Nephron progenitor cell (in vitro differentiated cells): ENCODE data around the gene NUP62.
"Not testable (repeated sequence)": the region's sequence is repeated elsewhere in the genome, so short reads cannot be mapped to it uniquely, and the experiment has no call there.

ENCODE experiments used
- DNase-seq: peaks from one replicate; pipeline ENCODE4 v3.0.0; 2021
- H3K27ac Mint-ChIP-seq: 2 replicates; pipeline ENCODE4 v1.8.0; 2021; ENCODE audit warnings: mild to moderate bottlenecking, moderate library complexity, mixed read lengths
- H3K27me3 Mint-ChIP-seq: 2 replicates; pipeline ENCODE4 v1.8.0; 2021; ENCODE audit warnings: mild to moderate bottlenecking, low read depth, mixed read lengths; ENCODE audit not compliant: poor library complexity
- H3K36me3 Mint-ChIP-seq: 2 replicates; pipeline ENCODE4 v1.8.0; 2021; ENCODE audit warnings: low read depth, mixed read lengths
- H3K4me1 Mint-ChIP-seq: 2 replicates; pipeline ENCODE4 v1.8.0; 2021; ENCODE audit warnings: mixed read lengths
- H3K4me3 Mint-ChIP-seq: 2 replicates; pipeline ENCODE4 v1.8.0; 2021; ENCODE audit warnings: mild to moderate bottlenecking, moderate library complexity, mixed read lengths
- H3K9me3 Mint-ChIP-seq: 2 replicates; pipeline ENCODE4 v1.8.0; 2021; ENCODE audit warnings: mild to moderate bottlenecking, moderate library complexity, mixed read lengths
- TF ChIP-seq, protein P1 (sequence below): fragments of 200-600 bp; sonication (generic); IDR thresholded peaks from 2 replicates; pipeline ENCODE4 v1.5.0; 2021; ENCODE audit warnings: antibody characterized with exemption

The NUP62 gene

DNA sequence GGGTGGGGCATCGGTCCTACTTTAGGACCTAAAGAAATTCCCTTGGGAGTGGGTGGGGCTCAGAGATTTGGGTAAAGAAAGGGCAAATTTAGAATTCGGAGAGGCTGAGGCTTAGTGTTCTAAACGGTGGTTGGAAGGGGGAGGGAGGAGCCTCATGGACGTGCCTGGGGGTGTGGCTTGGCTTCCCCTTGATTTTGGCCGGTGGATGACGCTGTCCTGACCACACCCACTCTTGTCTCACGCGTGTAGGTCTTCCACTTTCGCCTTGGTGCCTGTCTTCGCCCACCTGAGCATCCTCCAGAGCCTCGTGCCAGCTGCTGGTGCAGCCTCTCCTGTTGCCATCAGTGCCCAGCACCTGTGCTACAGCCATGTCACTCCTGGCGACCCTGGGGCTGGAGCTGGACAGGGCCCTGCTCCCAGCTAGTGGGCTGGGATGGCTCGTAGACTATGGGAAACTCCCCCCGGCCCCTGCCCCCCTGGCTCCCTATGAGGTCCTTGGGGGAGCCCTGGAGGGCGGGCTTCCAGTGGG lies 1.2 kb upstream of the NUP62 start:
- DNase-seq = peak; percentile 29
- H3K4me3 Mint-ChIP-seq = peak overlapping the region; percentile 94
- H3K27me3 Mint-ChIP-seq = peaks cover 14% of the 10 kb centered on the region
- H3K36me3 Mint-ChIP-seq = peaks cover 49% of the 10 kb centered on the region
- H3K9me3 Mint-ChIP-seq = peaks cover 3% of the 10 kb centered on the region
- TF ChIP-seq, protein P1, sequence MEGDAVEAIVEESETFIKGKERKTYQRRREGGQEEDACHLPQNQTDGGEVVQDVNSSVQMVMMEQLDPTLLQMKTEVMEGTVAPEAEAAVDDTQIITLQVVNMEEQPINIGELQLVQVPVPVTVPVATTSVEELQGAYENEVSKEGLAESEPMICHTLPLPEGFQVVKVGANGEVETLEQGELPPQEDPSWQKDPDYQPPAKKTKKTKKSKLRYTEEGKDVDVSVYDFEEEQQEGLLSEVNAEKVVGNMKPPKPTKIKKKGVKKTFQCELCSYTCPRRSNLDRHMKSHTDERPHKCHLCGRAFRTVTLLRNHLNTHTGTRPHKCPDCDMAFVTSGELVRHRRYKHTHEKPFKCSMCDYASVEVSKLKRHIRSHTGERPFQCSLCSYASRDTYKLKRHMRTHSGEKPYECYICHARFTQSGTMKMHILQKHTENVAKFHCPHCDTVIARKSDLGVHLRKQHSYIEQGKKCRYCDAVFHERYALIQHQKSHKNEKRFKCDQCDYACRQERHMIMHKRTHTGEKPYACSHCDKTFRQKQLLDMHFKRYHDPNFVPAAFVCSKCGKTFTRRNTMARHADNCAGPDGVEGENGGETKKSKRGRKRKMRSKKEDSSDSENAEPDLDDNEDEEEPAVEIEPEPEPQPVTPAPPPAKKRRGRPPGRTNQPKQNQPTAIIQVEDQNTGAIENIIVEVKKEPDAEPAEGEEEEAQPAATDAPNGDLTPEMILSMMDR = no peak
- peaks cover 38% of the 10 kb centered on the region for H3K4me1 Mint-ChIP-seq
- H3K27ac Mint-ChIP-seq = peak overlapping the region; percentile 22

DNA sequence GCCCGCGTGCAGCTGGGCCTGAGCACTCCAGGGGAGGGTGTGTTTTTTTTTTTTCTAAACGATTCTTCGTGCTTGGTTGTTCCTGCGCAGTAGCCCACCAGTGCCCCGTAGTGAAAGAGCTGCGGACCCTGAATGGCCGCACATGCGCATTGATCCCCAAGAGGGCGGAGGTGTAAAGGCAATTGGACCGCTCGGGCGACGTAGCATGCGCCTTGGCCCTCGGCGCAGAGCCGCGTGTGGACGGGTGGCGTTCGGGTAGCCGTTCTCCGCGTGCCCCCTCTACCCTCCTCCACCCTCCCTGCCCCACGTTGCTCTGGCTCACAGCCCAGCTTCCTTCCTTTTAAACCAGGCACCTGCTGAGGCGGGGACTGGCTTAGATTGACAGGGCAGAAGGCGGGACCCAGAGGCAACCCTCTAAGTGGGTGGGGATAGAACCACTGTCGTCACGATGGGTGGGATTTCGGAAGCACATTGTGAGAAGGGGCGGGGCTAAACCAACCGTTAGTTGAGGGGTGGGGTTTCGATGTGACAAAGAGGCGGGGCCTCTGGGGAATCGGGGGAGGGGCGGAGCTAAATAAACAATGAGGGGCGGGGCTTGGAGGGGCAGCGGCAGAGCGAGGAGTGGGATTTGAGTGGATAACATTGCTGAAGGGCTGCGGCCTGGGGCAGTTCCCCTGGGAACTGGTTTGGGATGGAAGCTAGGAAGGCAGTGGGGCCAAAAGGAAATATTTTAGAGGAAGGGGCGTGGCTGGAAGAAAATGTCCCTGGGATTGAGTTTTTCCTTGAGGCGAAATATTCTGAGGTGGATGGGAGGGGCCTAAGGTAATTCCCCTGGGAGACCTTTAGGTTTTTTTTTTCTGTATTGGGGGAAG lies 543 bp upstream of the NUP62 start:
- Mint-ChIP-seq H3K27me3 (peaks cover 10% of the 10 kb centered on the region), H3K9me3 (peaks cover 3% of the 10 kb centered on the region), H3K4me3 (peak overlapping the region; percentile 94), H3K36me3 (peaks cover 54% of the 10 kb centered on the region), H3K4me1 (peaks cover 43% of the 10 kb centered on the region), H3K27ac (peak overlapping the region; percentile 99)
- peak; percentile 95 for DNase-seq
- TF ChIP-seq, protein P1 = no peak

DNA sequence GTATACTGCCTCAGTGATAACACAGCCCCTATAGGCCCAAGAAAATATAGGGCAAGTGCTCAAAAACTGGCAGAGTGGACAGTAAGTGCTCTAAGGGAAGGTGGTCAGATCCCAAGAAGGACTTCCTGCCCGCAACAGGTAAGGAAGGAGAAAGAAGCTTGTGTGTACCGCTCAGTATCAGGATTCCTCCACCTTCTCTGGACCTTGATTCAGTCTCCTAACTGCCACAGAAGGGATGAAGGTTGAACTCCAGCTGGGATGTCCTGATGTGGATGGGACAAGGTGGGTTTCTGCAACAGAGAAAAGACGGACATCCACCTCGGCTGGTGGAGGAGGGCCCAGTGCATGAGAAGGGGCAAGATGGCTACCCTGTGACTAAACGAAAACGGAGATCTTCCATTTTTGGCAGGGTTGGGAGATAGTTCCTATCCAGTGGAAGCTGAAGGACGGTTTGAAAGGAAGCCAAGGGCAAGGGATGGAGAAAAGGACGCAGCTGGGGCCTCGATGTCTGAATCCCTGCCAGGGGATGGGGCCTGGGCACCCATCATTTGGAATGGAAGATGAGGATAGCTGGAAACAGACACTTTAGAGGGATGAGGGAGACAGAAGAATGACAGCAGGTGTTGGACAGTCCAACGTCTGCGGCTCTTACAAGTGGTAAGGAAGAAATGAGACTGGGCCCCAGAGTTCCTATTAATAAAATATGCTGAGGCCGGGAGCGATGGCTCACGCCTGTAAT lies 1.6 kb downstream of the NUP62 start:
- no peak for DNase-seq
- H3K27ac Mint-ChIP-seq = peak overlapping the region; percentile 95
- TF ChIP-seq, protein P1 = no peak
- peaks cover 7% of the 10 kb centered on the region for H3K27me3 Mint-ChIP-seq
- H3K36me3 Mint-ChIP-seq = peaks cover 56% of the 10 kb centered on the region
- peaks cover 3% of the 10 kb centered on the region for H3K9me3 Mint-ChIP-seq
- peaks cover 60% of the 10 kb centered on the region for H3K4me1 Mint-ChIP-seq
- peak overlapping the region; percentile 94 for H3K4me3 Mint-ChIP-seq

DNA sequence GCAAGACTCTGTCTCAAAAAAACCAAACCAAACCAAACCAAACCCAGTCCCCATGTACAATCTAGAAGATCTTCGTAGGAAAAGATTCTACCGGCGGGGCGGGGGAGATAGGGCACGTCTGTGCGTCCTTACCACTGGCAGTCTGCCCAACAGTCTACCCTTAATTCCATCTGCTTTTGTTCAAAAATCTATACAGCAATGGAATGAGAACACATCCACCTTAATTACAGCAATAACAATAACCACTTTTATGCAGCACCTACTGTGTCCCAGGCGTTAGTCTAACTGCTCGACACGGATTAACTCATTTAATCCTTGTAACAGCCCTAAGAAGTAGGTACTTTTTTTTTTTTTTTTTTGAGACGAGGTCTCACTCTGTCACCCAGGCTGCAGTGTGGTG lies 2.8 kb downstream of the NUP62 start:
- H3K27me3 Mint-ChIP-seq = peaks cover 7% of the 10 kb centered on the region
- peaks cover 3% of the 10 kb centered on the region for H3K9me3 Mint-ChIP-seq
- H3K36me3 Mint-ChIP-seq = peaks cover 55% of the 10 kb centered on the region
- H3K4me1 Mint-ChIP-seq = peaks cover 65% of the 10 kb centered on the region
- TF ChIP-seq, protein P1 = no peak
- H3K27ac Mint-ChIP-seq = no peak overlapping the region
- peak overlapping the region; percentile 42 for H3K4me3 Mint-ChIP-seq
- no peak for DNase-seq

DNA sequence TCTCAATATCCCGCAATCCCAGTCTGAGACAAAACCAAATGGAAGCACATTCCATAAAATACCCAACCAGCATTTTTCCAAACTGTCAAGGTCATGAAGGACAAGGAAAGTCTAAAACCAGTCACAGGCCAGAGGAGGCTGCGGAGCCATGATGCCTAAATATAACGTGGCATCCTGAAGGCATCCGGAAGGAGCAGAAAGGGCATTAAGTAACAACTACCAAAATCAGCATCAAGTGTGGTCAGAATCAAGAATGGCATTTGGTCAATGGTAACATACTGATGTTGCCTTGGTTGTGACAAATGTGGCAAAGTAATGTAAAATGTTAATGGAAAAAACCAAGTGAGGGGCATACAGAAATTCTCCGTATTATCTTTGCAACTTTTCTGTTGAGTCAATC lies 3.8 kb downstream of the NUP62 start:
- TF ChIP-seq, protein P1 = no peak
- Mint-ChIP-seq H3K36me3 (peaks cover 57% of the 10 kb centered on the region), H3K27ac (peak overlapping the region; percentile 77), H3K4me3 (no peak overlapping the region), H3K4me1 (peaks cover 64% of the 10 kb centered on the region), H3K9me3 (peaks cover 3% of the 10 kb centered on the region), H3K27me3 (peaks cover 7% of the 10 kb centered on the region)
- no peak for DNase-seq

DNA sequence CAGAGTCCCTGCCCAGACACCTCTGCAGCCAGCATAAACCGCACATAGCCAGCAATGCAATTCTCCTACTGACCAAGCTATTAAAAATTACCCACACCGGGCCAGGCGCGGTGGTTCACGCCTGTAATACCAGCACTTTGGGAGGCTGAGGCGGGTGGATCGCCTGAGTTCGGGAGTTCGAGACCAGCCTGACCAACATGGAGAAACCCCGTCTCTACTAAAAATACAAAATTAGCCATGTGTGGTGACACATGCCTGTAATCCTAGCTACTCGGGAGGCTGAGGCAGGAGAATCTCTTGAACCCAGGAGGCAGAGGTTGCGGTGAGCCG lies 4.5 kb downstream of the NUP62 start:
- H3K27ac Mint-ChIP-seq = not testable (repeated sequence)

More for the DNA sequence above, 4.5 kb downstream of the NUP62 start:
- not testable (repeated sequence) for H3K4me3 Mint-ChIP-seq, H3K9me3 Mint-ChIP-seq, H3K27me3 Mint-ChIP-seq, DNase-seq
- Mint-ChIP-seq H3K4me1 (peaks cover 57% of the 10 kb centered on the region), H3K36me3 (peaks cover 55% of the 10 kb centered on the region)
